GM23248 (cell line): ENCODE data around the gene NPAS3.

Source experiments
- EZH2 ChIP-seq: fragments of 200-600 bp; sonication (generic); IDR thresholded peaks from 2 replicates; pipeline ENCODE4 v1.6.1; 2018; ENCODE audit warnings: antibody characterized with exemption, mild to moderate bottlenecking; ENCODE audit not compliant: insufficient read depth, poor library complexity, severe bottlenecking
- EZH2phosphoT487 ChIP-seq: fragments of 200-600 bp; sonication (generic); IDR thresholded peaks from 2 replicates; pipeline ENCODE4 v1.6.1; 2018; ENCODE audit warnings: antibody characterized with exemption, moderate library complexity, mild to moderate bottlenecking, low read depth; ENCODE audit not compliant: insufficient read depth

- TF ChIP-seq EZH2phosphoT487 (no peak), EZH2 (no peak)
Measured at GRCh38 chr14:32905013-32905412, 33.7 kb upstream of the NPAS3 start.
